22Rv1 (cell line): ENCODE results near the gene MLLT10.

Experiments
- H3K27ac ChIP-seq: fragments of 450-650 bp; 2 replicates; pipeline ENCODE4 v1.5.1; 2017
- ZFX ChIP-seq: fragments of 450-650 bp; IDR thresholded peaks from 2 replicates; pipeline ENCODE4 v1.6.1; 2017; ENCODE audit warnings: antibody characterized with exemption, borderline replicate concordance
- TF ChIP-seq, protein P1 (sequence below): fragments of 450-650 bp; IDR thresholded peaks from 2 replicates; pipeline ENCODE4 v1.5.1; 2017; ENCODE audit warnings: mild to moderate bottlenecking

The MLLT10 gene

GRCh38 chr10:21519397-21519933 lies 14.6 kb upstream of the MLLT10 start:
- TF ChIP-seq ZFX: no peak
- TF ChIP-seq, protein P1, sequence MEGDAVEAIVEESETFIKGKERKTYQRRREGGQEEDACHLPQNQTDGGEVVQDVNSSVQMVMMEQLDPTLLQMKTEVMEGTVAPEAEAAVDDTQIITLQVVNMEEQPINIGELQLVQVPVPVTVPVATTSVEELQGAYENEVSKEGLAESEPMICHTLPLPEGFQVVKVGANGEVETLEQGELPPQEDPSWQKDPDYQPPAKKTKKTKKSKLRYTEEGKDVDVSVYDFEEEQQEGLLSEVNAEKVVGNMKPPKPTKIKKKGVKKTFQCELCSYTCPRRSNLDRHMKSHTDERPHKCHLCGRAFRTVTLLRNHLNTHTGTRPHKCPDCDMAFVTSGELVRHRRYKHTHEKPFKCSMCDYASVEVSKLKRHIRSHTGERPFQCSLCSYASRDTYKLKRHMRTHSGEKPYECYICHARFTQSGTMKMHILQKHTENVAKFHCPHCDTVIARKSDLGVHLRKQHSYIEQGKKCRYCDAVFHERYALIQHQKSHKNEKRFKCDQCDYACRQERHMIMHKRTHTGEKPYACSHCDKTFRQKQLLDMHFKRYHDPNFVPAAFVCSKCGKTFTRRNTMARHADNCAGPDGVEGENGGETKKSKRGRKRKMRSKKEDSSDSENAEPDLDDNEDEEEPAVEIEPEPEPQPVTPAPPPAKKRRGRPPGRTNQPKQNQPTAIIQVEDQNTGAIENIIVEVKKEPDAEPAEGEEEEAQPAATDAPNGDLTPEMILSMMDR: no peak
- H3K27ac ChIP-seq: peak overlapping the region; percentile 88

DNA sequence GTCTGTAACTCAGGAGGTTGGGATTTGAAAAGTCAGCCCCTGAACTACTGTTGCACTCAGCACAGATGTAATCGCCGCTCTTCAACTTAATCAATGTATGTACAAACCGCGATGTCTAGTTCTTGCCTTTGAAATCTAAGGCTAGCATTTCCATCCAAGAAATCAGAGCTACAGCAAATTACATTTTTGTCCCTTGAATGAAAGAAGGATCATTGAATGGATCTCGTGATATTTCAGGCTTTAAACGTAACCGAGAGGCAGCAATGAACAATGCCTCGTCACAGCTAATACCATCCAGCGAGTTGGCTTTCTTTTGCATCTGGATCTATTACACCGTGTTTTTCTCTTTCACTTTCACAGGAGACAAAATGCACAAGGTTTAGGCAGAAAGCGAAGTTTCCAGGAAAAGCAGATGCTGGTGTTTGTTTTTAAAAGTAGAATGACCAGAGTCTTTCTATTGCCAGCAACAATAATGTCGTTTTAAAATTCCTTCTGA lies 14.0 kb upstream of the MLLT10 start:
- H3K27ac ChIP-seq: peak overlapping the region; percentile 88
- TF ChIP-seq ZFX: no peak
- TF ChIP-seq, protein P1: no peak

GRCh38 chr10:21520509-21520908 lies 13.5 kb upstream of the MLLT10 start:
- H3K27ac ChIP-seq: peak overlapping the region; percentile 88
- TF ChIP-seq, protein P1: no peak
- no peak for TF ChIP-seq ZFX

GRCh38 chr10:21520949-21521348 lies 13.1 kb upstream of the MLLT10 start:
- TF ChIP-seq, protein P1: no peak
- TF ChIP-seq ZFX: no peak
- H3K27ac ChIP-seq: peak overlapping the region; percentile 88

GRCh38 chr10:21521751-21522533 lies 12.1 kb upstream of the MLLT10 start:
- peak overlapping the region; percentile 99 for H3K27ac ChIP-seq
- TF ChIP-seq, protein P1: no peak
- TF ChIP-seq ZFX: no peak

GRCh38 chr10:21522631-21523406 lies 11.2 kb upstream of the MLLT10 start:
- TF ChIP-seq, protein P1: no peak
- TF ChIP-seq ZFX: no peak
- peak overlapping the region; percentile 99 for H3K27ac ChIP-seq
